DOHH2 (cell line): ENCODE results near the gene PODXL2.

Experiments
- CTCF ChIP-seq: fragments of 200-600 bp; sonication (generic); IDR thresholded peaks from one replicate; pipeline ENCODE4 v1.5.1; 2014; ENCODE audit warnings: antibody characterized with exemption, mild to moderate bottlenecking, low read depth, low read length; ENCODE audit not compliant: poor library complexity, severe bottlenecking
- EZH2phosphoT487 ChIP-seq: fragments of 200-600 bp; sonication (generic); IDR thresholded peaks from 2 replicates; pipeline ENCODE4 v1.6.1; 2017; ENCODE audit warnings: borderline replicate concordance, mild to moderate bottlenecking, antibody characterized with exemption, low read length, moderate library complexity, mixed read lengths

- TF ChIP-seq CTCF, result no peak
- no peak for TF ChIP-seq EZH2phosphoT487
These were observed 83.5 kb downstream of the PODXL2 start for GRCh38 chr3:127712461-127712860.
